Hematopoietic multipotent progenitor cell treated with erythropoietin and hydrocortisone succinate and interleukin-3 and kit ligand, for 4 days (in vitro differentiated cells): Measurements from ENCODE around the gene ZFYVE19.
"Not testable (repeated sequence)": the region's sequence is repeated elsewhere in the genome, so short reads cannot be mapped to it uniquely, and the experiment has no call there.

Experiments used
- DNase-seq: peaks from one replicate; pipeline ENCODE4 v3.0.0-alpha.2; 2015

The ZFYVE19 gene

GRCh38 chr15:40852529-40852928 is 45.6 kb downstream of the ZFYVE19 start:
- DNase-seq, result no peak

- DNase-seq, result no peak
Measured at GRCh38 chr15:40853241-40853890, 46.5 kb downstream of the ZFYVE19 start.

DNA sequence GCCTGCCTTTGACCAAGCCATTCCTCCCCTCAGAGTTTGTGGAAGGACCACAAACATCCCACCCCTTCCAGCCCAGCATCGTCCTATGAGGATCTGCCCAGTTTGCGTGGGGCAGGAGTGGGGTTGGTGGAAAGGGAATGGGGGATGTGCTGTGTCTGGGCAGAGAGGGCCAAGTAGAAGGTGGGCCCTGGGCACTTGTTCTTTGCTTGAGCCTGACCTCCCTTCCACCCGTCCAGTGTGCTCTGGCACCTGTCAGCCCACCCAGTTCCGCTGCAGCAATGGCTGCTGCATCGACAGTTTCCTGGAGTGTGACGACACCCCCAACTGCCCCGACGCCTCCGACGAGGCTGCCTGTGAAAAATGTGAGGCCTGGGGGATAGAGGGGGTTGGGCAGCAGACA is 47.3 kb downstream of the ZFYVE19 start:
- no peak for DNase-seq

- DNase-seq, result no peak
Measured at GRCh38 chr15:40855706-40856234, 48.9 kb downstream of the ZFYVE19 start.

GRCh38 chr15:40856746-40857145 is 49.9 kb downstream of the ZFYVE19 start:
- DNase-seq, result no peak

GRCh38 chr15:40857601-40858341 is 50.9 kb downstream of the ZFYVE19 start:
- DNase-seq, result peak; percentile 87

- no peak for DNase-seq
Measured at GRCh38 chr15:40858706-40859105, 51.8 kb downstream of the ZFYVE19 start.

GRCh38 chr15:40859206-40859851 is 52.4 kb downstream of the ZFYVE19 start:
- DNase-seq, result peak; percentile 92

DNA sequence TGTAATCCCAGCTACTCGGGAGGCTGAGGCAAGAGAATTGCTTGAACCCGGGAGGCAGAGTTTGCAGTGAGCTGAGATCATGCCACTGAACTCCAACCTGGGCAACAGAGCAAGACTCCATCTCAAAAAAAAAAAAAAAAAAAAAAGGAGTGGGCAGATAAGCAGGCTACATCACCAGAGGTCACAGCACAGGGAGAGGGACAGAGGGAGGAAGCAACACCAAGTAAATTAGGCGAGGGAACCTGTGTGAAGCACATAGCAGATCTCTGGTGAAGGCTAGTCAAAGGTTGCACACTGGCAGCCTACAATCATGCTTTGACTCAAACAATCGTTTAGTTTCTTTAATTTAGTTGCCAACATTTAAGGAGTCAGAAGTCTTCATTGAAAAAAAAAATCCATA is 54.3 kb downstream of the ZFYVE19 start:
- DNase-seq, result not testable (repeated sequence)

GRCh38 chr15:40863660-40864270 is 56.9 kb downstream of the ZFYVE19 start:
- DNase-seq, result no peak
